HG02678 (cell line): ENCODE measurements around the gene FICD.

Experiments used
- ATAC-seq: cut with Tn5 transposase; IDR thresholded peaks from one replicate; pipeline ENCODE4 v1.9.1; 2021; ENCODE audit warnings: mild to moderate bottlenecking, moderate library complexity; ENCODE audit not compliant: unreplicated experiment

The FICD gene

GRCh38 chr12:108565146-108565545, 50.1 kb downstream of the FICD start:
- ATAC-seq = no peak

- ATAC-seq = no peak
Observed at GRCh38 chr12:108565976-108566375, 50.9 kb downstream of the FICD start.

GRCh38 chr12:108566452-108566851, 51.4 kb downstream of the FICD start:
- no peak for ATAC-seq

DNA sequence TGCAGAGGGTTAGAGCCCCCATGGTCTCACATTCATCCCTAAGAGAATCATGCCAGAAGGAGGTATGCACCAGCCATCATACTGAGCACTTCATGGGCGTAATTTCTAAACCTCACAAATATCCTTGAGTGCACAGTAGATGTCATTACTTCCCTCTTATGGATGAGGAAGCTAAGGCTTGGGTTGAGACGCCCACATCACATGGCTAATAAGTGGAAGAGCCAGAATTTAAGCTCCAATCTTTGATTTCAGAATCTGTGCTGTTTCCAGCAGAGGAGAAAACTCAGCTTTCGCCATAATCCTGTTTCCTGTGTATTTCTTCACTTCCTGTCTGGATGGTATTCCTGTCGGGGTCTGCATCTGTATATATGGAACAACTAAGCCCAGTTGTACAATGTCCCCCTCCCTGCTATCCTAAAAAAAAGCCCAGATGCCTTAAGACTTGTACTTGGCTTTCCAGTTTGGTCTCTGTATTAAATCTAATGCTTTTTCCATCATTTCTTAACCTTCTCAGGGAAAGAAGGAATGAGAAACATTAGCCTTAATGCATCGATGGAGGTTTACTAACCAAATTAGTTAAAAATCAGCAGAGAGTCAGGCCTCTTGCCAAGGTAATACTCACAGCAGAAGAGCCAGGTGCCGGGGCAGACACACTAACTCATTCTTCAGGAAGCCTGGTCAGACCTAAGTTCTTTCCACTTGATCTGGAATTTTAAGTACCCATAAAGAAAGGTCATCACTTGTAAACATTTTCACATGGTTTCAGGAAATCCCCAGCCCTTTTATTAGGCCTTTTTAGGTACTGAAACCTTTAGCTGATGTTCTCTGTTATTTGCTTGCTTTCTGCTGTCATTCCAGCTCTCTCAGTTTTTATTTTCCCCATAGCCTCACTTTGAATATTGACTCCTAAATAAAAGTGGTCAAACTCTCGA, 52.6 kb downstream of the FICD start:
- no peak for ATAC-seq

DNA sequence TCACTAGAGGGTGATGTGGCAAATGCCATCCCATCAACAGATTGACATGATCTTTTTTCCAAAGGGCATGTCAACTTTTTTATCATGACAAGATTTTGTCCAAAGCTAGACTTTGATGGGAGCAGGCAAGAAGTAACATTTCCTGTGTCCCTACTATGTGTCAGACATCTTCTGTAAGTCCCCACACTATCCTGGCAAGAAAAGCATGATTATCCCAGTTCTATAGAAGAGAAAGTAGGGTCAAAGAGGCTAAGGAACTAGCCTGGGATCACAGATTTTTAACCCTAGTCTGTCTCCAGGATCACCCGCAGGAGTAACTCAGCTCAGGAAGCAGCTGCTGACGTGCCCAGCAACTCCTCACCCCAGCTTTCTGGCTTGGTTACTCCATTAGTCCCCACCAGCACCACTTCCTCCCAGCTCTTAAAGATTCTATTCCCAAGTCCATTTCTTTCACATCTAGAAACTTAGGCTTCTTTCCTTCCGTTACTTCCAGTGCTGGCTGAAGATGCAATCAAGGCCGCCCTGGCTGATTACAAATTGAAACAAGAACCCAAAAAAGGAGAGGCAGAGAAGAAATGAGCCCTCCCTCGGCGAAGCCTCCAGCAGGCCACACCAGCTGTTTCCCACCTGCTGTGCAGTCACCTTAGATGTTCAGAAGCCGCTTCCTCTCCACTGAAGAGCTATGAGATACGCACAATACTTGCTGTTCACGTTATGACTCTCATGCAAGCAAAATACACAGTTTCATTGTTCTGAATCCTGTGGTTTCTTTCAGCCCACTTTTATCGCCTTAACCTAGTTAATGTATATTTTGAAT, 53.5 kb downstream of the FICD start:
- ATAC-seq = peak; percentile 78
